SK-N-SH treated with all-trans-retinoic acid at 6 μM for 48 hours (cell line): Measurements from ENCODE around the gene C1QC.

Experiments
- ATAC-seq: fragments of 200-7000 bp; cut with Tn5 transposase; 3 replicates; pipeline ENCODE4 v1.9.1; 2020; ENCODE audit warnings: mild to moderate bottlenecking, moderate library complexity
- ARNTL ChIP-seq: fragments of 450-650 bp; formaldehyde crosslinking; IDR thresholded peaks from 2 replicates; pipeline ENCODE4 v1.5.0; 2020; ENCODE audit warnings: low read depth, mild to moderate bottlenecking, moderate library complexity, borderline replicate concordance
- BACH2 ChIP-seq: fragments of 250-450 bp; sonication (Bioruptor Pico); IDR thresholded peaks from 2 replicates; pipeline ENCODE4 v1.9.0; 2021; ENCODE audit warnings: mild to moderate bottlenecking, borderline replicate concordance
- CSDC2 ChIP-seq: fragments of 250-450 bp; sonication (Bioruptor Pico); IDR thresholded peaks from 2 replicates; pipeline ENCODE4 v1.5.0; 2020; ENCODE audit warnings: mild to moderate bottlenecking, moderate library complexity
- CSRNP3 ChIP-seq: fragments of 250-450 bp; sonication (Bioruptor Pico); IDR thresholded peaks from 2 replicates; pipeline ENCODE4 v1.5.1; 2021; ENCODE audit warnings: mild to moderate bottlenecking, moderate library complexity
- GLIS3 ChIP-seq: fragments of 250-450 bp; sonication (Bioruptor Pico); IDR thresholded peaks from 2 replicates; pipeline ENCODE4 v1.5.0; 2020; ENCODE audit warnings: mild to moderate bottlenecking, moderate library complexity
- ISL1 ChIP-seq: fragments of 250-450 bp; sonication (Bioruptor Pico); IDR thresholded peaks from 2 replicates; pipeline ENCODE4 v2.1.2; 2022; ENCODE audit warnings: mild to moderate bottlenecking, moderate library complexity
- OSR1 ChIP-seq: fragments of 250-450 bp; sonication (Bioruptor Pico); IDR thresholded peaks from 2 replicates; pipeline ENCODE4 v1.8.0; 2022; ENCODE audit warnings: moderate library complexity, mild to moderate bottlenecking, inconsistent platforms
- POU6F1 ChIP-seq: fragments of 250-450 bp; sonication (Bioruptor Pico); IDR thresholded peaks from 2 replicates; pipeline ENCODE4 v1.8.0; 2021; ENCODE audit warnings: low read depth, mild to moderate bottlenecking, moderate library complexity, borderline replicate concordance
- PPARA ChIP-seq: fragments of 250-450 bp; sonication (Bioruptor Pico); IDR thresholded peaks from 2 replicates; pipeline ENCODE4 v1.5.0; 2020; ENCODE audit warnings: mild to moderate bottlenecking, borderline replicate concordance
- RARB ChIP-seq: fragments of 250-450 bp; sonication (Bioruptor Pico); IDR thresholded peaks from 2 replicates; pipeline ENCODE4 v1.8.0; 2021; ENCODE audit warnings: mild to moderate bottlenecking, moderate library complexity
- SNAI2 ChIP-seq: fragments of 250-450 bp; sonication (Bioruptor Pico); IDR thresholded peaks from 2 replicates; pipeline ENCODE4 v1.5.0; 2020; ENCODE audit warnings: mild to moderate bottlenecking, moderate library complexity
- TCF4 ChIP-seq: fragments of 250-450 bp; sonication (Bioruptor Pico); IDR thresholded peaks from 2 replicates; pipeline ENCODE4 v1.8.0; 2021; ENCODE audit warnings: mild to moderate bottlenecking, moderate library complexity, borderline replicate concordance
- TOX ChIP-seq: fragments of 250-450 bp; sonication (Bioruptor Pico); IDR thresholded peaks from 2 replicates; pipeline ENCODE4 v1.8.0; 2021; ENCODE audit warnings: mild to moderate bottlenecking, moderate library complexity, borderline replicate concordance
- TSHZ2 ChIP-seq: fragments of 250-450 bp; sonication (Bioruptor Pico); IDR thresholded peaks from 2 replicates; pipeline ENCODE4 v1.5.0; 2020; ENCODE audit warnings: mild to moderate bottlenecking, moderate library complexity
- ZNF565 ChIP-seq: fragments of 450-650 bp; formaldehyde crosslinking; conservative IDR thresholded peaks from 2 replicates; pipeline ENCODE4 v1.5.0; 2020; ENCODE audit warnings: low read depth, mild to moderate bottlenecking, moderate library complexity
- ZNF70 ChIP-seq: fragments of 450-650 bp; formaldehyde crosslinking; IDR thresholded peaks from 2 replicates; pipeline ENCODE4 v1.5.0; 2020; ENCODE audit warnings: mild to moderate bottlenecking, moderate library complexity
- ZNF8 ChIP-seq: fragments of 450-650 bp; formaldehyde crosslinking; IDR thresholded peaks from 2 replicates; pipeline ENCODE4 v1.5.0; 2020; ENCODE audit warnings: mild to moderate bottlenecking, moderate library complexity

C1QC gene

GRCh38 chr1:22645931-22646330 lies 2.5 kb downstream of the C1QC start (continued):
- TF ChIP-seq CSRNP3 (CRISPR knock-in tag) (no peak), CSDC2 (CRISPR knock-in tag) (no peak)

GRCh38 chr1:22646384-22646783 lies 3.0 kb downstream of the C1QC start:
- ATAC-seq: no peak
- TF ChIP-seq ZNF8 (no peak), ARNTL (CRISPR knock-in tag) (no peak), GLIS3 (CRISPR knock-in tag) (no peak), RARB (no peak), POU6F1 (CRISPR knock-in tag) (no peak)

GRCh38 chr1:22650089-22650693 lies 6.8 kb downstream of the C1QC start:
- TF ChIP-seq CSDC2 (CRISPR knock-in tag) (no peak), TOX (no peak), ZNF565 (CRISPR knock-in tag) (no peak), TCF4 (no peak), OSR1 (CRISPR knock-in tag) (no peak), ARNTL (CRISPR knock-in tag) (no peak)
- no peak for ATAC-seq

GRCh38 chr1:22651941-22652856 lies 8.8 kb downstream of the C1QC start:
- no peak for ATAC-seq
- TF ChIP-seq ZNF565 (CRISPR knock-in tag) (no peak), TOX (no peak), ZNF70 (CRISPR knock-in tag) (no peak), CSRNP3 (CRISPR knock-in tag) (no peak), ISL1 (CRISPR knock-in tag) (no peak), GLIS3 (CRISPR knock-in tag) (no peak), RARB (no peak)

GRCh38 chr1:22652881-22653316 lies 9.5 kb downstream of the C1QC start, which contains the start of gene C1QB:
C1QB (plus strand) TSS chr1:22653236; CDS start chr1:22659463, 6,227 bp downstream.
- TF ChIP-seq CSRNP3 (CRISPR knock-in tag) (no peak), OSR1 (CRISPR knock-in tag) (no peak), TOX (no peak)
- ATAC-seq: no peak

- no peak for ATAC-seq
- no peak for TF ChIP-seq ZNF8
- TF ChIP-seq TSHZ2 (CRISPR knock-in tag): no peak
- no peak for TF ChIP-seq ARNTL (CRISPR knock-in tag)
- TF ChIP-seq OSR1 (CRISPR knock-in tag): no peak
- no peak for TF ChIP-seq SNAI2 (CRISPR knock-in tag)
- no peak for TF ChIP-seq PPARA (CRISPR knock-in tag)
- TF ChIP-seq GLIS3 (CRISPR knock-in tag): no peak
- TF ChIP-seq BACH2 (CRISPR knock-in tag): no peak
- no peak for TF ChIP-seq CSRNP3 (CRISPR knock-in tag)
- TF ChIP-seq CSDC2 (CRISPR knock-in tag): no peak
- no peak for TF ChIP-seq ISL1 (CRISPR knock-in tag)
- no peak for TF ChIP-seq TOX
Measured at GRCh38 chr1:22654692-22655091, 11.3 kb downstream of the C1QC start.
